HG03095 (cell line): ENCODE results near the gene ASPSCR1.
A peak's percentile ranks its signal among the peaks of the same experiment; 100 is the strongest.

ENCODE experiments used
- ATAC-seq: cut with Tn5 transposase; IDR thresholded peaks from one replicate; pipeline ENCODE4 v1.9.1; 2021; ENCODE audit warnings: moderate library complexity; ENCODE audit not compliant: unreplicated experiment

The ASPSCR1 gene

GRCh38 chr17:81959362-81960129 is 17.9 kb upstream of the ASPSCR1 start:
- ATAC-seq: no peak

GRCh38 chr17:81960130-81960958 is 17.1 kb upstream of the ASPSCR1 start:
- no peak for ATAC-seq

- ATAC-seq: no peak
Measured at GRCh38 chr17:81961087-81961511, 16.3 kb upstream of the ASPSCR1 start, which contains the start of gene NOTUM. NOTUM (minus strand) TSS chr17:81961187; CDS start chr17:81960909, 278 bp downstream.

GRCh38 chr17:81961521-81962498 is 15.6 kb upstream of the ASPSCR1 start:
- ATAC-seq: no peak

GRCh38 chr17:81962499-81963441 is 14.7 kb upstream of the ASPSCR1 start:
- ATAC-seq: no peak

- no peak for ATAC-seq
Measured at GRCh38 chr17:81964081-81964849, 13.2 kb upstream of the ASPSCR1 start.

GRCh38 chr17:81966343-81967243 is 10.8 kb upstream of the ASPSCR1 start:
- ATAC-seq: no peak

GRCh38 chr17:81967244-81967532 is 10.2 kb upstream of the ASPSCR1 start:
- no peak for ATAC-seq

GRCh38 chr17:81967533-81968395 is 9.7 kb upstream of the ASPSCR1 start:
- no peak for ATAC-seq

- no peak for ATAC-seq
Measured at GRCh38 chr17:81968396-81968745, 9.1 kb upstream of the ASPSCR1 start.

GRCh38 chr17:81968850-81969812 is 8.3 kb upstream of the ASPSCR1 start:
- ATAC-seq: no peak

- no peak for ATAC-seq
Measured at GRCh38 chr17:81973432-81973831, 4.0 kb upstream of the ASPSCR1 start.

- peak; percentile 4 for ATAC-seq
Measured at GRCh38 chr17:81976332-81977210, 858 bp upstream of the ASPSCR1 start.

- no peak for ATAC-seq
Measured at GRCh38 chr17:81978524-81979298, 1.3 kb downstream of the ASPSCR1 start.
